Left lung (tissue), 10 donors: ENCODE data around the gene SNRPA1. TPM values are rescaled to one million over a fixed set of nuclear protein-coding genes. Genes with fewer than 3 reads are reported as not detected.

Source experiments
- ATAC-seq: fragments of 200-7000 bp; cut with Tn5 transposase; one replicate; pipeline ENCODE4 v1.9.1; 2020; ENCODE audit warnings: moderate library complexity
- DNase-seq, 4 donors: peaks; one replicate each; pipeline ENCODE4 v3.0.0-alpha.2; 2013 to 2020
- H3K27ac ChIP-seq, 2 donors: fragments of 200-600 bp; sonication (generic) in 1 of 2; one replicate each; pipeline versions ENCODE4 v1.5.0 to v1.8.0; 2020 to 2021
- H3K27me3 ChIP-seq, 2 donors: fragments of 200-600 bp; sonication (generic) in 1 of 2; one replicate each; pipeline versions ENCODE4 v1.5.0 to v1.8.0; 2020 to 2021
- H3K36me3 ChIP-seq, 2 donors: fragments of 200-600 bp; sonication (generic) in 1 of 2; one replicate each; pipeline versions ENCODE4 v1.5.0 to v1.8.0; 2020 to 2021
- H3K4me1 ChIP-seq, 2 donors: fragments of 200-600 bp; one replicate each; pipeline ENCODE4 v1.8.0; 2021
- H3K4me3 ChIP-seq, 2 donors: fragments of 200-600 bp; sonication (generic) in 1 of 2; one replicate each; pipeline versions ENCODE4 v1.5.0 to v1.8.0; 2020 to 2021; ENCODE audit warnings: mild to moderate bottlenecking in 1 of 2
- H3K9me3 ChIP-seq, 2 donors: fragments of 200-600 bp; sonication (generic) in 1 of 2; one replicate each; pipeline versions ENCODE4 v1.5.0 to v1.8.0; 2020 to 2021
- CTCF ChIP-seq, 2 donors: fragments of 200-600 bp; sonication (generic) in 1 of 2; IDR thresholded peaks; one replicate each; pipeline versions ENCODE4 v1.5.0 to v1.8.0; 2021; ENCODE audit warnings: antibody characterized with exemption in 2 of 2
- intact Hi-C, 2 donors: fragments of 100-400 bp; cut with DNase I; formaldehyde crosslinking; loops; one replicate each; pipeline versions ENCODE4 v1.11.2 to v1.14.2; 2022
- polyA plus RNA-seq, 6 donors: library from polyadenylated mRNA; unstranded; fragments of 120-200 nt; gene quantifications; one replicate each; pipeline ENCODE4 v1.2.1, GENCODE V29; 2013; ENCODE audit not compliant: insufficient read length in 6 of 6
- total RNA-seq, 2 donors: library from RNA; stranded (reverse); fragmentation: NEBNext Ultra II Directional; extraction: Animal tissue kit (Norgen Biotek cat#: 25700); gene quantifications; one replicate each; pipeline ENCODE4 v1.2.1, GENCODE V29; 2021
- donor health status: DM: no; HTN: yes; CAD: no.
- donor health status: DM: no; HTN: no; CAD: no.

Gene SNRPA1
- total and polyA plus RNA-seq, 8 donors: 34.4 to 74.2 (median 61.8) TPM

- intact Hi-C loops: loop anchor here in 1 of 2 donors (10.0 kb wide), 1 partner anchor 195 kb away; no protein-coding TSS in a partner anchor
- H3K36me3 ChIP-seq: no peaks in the 10 kb centered on the region
- H3K27me3 ChIP-seq: no peaks in the 10 kb centered on the region
- ATAC-seq: no peak
- H3K27ac ChIP-seq: no peak overlapping the region
- DNase-seq: no peak
- no peaks in the 10 kb centered on the region for H3K4me1 ChIP-seq
- H3K9me3 ChIP-seq: no peaks in the 10 kb centered on the region
- TF ChIP-seq CTCF (IDR thresholded peaks at IDR 0.05): no peak
- H3K4me3 ChIP-seq: no peak overlapping the region
Observed at GRCh38 chr15:101309436-101310160, 14.6 kb upstream of the SNRPA1 start.

GRCh38 chr15:101308604-101309435, 13.8 kb upstream of the SNRPA1 start:
- intact Hi-C loops: loop anchor here in 1 of 2 donors (10.0 kb wide), 1 partner anchor 196 kb away; no protein-coding TSS in a partner anchor
- DNase-seq (no peak), ATAC-seq (no peak)
- Histone ChIP-seq H3K9me3 (no peaks in the 10 kb centered on the region), H3K36me3 (no peaks in the 10 kb centered on the region), H3K4me1 (no peaks in the 10 kb centered on the region), H3K4me3 (no peak overlapping the region), H3K27ac (no peak overlapping the region), H3K27me3 (no peaks in the 10 kb centered on the region)
- no peak for TF ChIP-seq CTCF (IDR thresholded peaks at IDR 0.05)

DNA sequence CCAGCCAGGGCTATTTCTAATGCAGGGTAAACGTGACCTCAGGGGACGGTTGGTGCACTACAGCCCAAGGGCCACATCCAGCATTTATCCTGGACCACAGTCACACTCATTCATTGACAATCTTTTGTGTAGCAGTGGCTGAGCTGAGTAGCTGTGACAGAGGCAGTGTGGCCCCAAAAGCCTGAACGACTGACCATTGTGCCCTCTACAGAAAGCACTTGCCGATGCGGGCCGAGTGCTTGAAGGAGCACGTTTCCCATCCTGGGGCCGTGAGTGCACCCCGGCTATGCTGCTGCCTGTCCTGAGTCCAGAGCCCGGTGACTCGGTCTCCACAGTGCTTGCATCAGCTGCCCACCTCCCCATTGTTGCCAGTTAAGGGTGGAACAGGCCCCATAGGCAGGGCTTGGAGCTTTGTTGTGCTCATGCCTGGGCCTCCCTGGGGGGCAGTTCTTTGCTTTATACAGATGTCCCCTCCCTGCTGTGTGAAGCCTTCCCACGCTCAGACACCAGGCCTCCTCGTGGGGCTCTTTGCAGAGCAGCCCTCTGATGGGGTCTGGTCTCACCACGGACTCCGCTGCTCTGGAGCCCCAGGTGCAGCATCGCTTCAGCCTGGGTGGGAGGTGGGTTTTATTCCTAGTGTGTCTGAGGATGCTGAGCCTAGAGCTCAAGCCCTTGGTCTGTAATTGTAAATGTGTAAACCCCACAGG, 13.0 kb upstream of the SNRPA1 start:
- Histone ChIP-seq H3K27ac (no peak overlapping the region), H3K4me1 (no peaks in the 10 kb centered on the region), H3K27me3 (no peaks in the 10 kb centered on the region), H3K4me3 (no peak overlapping the region), H3K36me3 (no peaks in the 10 kb centered on the region), H3K9me3 (no peaks in the 10 kb centered on the region)
- no peak for ATAC-seq
- intact Hi-C loops: loop anchor here in 1 of 2 donors (10.0 kb wide), 1 partner anchor 197 kb away; no protein-coding TSS in a partner anchor
- no peak for TF ChIP-seq CTCF (IDR thresholded peaks at IDR 0.05)
- no peak for DNase-seq

DNA sequence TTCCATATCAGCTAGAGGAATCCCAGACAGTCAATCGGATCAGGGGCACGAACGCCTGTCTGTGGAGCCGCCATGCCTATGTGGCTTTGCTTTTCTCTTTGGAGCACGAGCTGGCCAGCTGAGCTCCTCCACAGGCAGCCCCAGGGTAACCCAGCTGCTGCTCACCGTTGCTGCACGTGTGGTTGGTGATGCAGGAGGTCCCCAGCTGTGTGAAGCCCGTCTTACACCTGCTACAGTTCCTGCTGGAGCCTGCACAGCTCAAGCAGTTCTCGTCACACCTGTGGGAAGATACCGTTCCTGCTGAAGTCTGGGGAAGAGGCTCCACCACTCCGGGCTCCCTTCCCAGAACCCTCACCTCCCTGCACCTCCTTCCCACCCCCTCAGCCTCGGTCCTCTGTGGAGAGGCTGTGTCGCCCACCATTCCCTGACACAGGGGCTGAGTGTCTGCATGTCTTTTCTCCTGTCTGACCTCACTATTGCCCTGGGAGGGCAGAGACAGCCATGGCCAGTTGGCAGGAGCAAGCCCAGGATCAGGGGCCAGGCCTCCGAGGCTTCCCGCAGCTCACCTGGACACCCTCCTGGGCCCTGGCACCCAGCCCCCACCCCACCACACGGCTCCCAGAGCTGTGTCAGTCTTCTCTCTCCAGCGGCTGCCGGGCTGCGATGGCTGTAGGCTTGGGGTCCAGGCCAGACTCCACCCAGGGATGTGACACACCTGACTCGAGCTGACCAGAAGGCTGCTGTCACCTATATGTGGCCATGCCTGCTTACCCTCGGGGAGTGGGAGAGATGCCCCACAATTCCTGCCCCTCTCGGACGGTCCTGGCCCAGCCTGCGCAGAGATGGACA, 12.2 kb upstream of the SNRPA1 start:
- Histone ChIP-seq H3K27me3 (no peaks in the 10 kb centered on the region), H3K27ac (no peak overlapping the region), H3K9me3 (no peaks in the 10 kb centered on the region), H3K36me3 (no peaks in the 10 kb centered on the region), H3K4me1 (no peaks in the 10 kb centered on the region), H3K4me3 (no peak overlapping the region)
- ATAC-seq (no peak), DNase-seq (peak in 1 of 4 donors; percentile 19)
- no peak for TF ChIP-seq CTCF (IDR thresholded peaks at IDR 0.05)
- intact Hi-C loops: loop anchor here in 1 of 2 donors (10.0 kb wide), 1 partner anchor 198 kb away; no protein-coding TSS in a partner anchor
